ENCODE data around the gene RPS2.
"Not testable (repeated sequence)": the region's sequence is repeated elsewhere in the genome, so short reads cannot be mapped to it uniquely, and the experiment has no call there.

Gene RPS2

GRCh38 chr16:1968146-1968953, 3.7 kb upstream of the RPS2 start:
- in situ Hi-C loops (cut with MboI; ENCODE audit: low sequenced_read_pairs): no loop called here

- in situ Hi-C loops (cut with MboI; ENCODE audit: low sequenced_read_pairs): no loop called here
These were observed 1.8 kb upstream of the RPS2 start, which contains the start of gene RNF151 for GRCh38 chr16:1966460-1966859. Gene RNF151, plus strand, starts transcription at chr16:1966856. Its CDS starts 26 bp downstream, at chr16:1966882.

DNA sequence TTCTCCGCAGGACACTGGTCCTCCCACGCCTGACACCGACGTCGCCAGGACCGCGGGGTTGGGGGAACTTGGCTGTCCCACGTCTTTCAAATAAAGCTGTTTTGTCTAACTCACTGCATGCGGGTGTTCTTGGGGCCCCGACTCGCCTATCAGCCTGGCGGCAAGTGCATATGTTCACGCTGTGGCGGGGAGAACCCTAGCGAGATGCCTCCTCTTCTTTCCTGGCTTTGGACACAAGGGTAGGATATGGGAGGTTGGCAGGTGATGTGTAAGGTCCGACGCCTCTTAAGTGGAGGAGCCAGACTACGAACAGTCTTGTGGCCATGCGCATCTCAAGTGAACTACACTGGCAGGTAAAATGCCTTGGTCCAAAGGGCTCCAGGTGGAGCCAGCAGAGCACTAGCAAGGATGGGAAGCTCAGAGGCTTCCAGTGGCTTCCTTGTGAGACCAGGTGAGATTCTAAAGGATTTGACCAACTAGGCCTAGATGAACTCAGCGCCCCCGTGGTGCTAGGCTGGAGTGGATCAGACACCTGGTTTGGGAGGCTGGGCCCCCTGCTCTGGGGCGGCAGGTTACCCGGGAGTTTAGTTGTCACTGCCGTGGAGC, 873 bp upstream of the RPS2 start:
- in situ Hi-C loops (cut with MboI; ENCODE audit: low sequenced_read_pairs): no loop called here

DNA sequence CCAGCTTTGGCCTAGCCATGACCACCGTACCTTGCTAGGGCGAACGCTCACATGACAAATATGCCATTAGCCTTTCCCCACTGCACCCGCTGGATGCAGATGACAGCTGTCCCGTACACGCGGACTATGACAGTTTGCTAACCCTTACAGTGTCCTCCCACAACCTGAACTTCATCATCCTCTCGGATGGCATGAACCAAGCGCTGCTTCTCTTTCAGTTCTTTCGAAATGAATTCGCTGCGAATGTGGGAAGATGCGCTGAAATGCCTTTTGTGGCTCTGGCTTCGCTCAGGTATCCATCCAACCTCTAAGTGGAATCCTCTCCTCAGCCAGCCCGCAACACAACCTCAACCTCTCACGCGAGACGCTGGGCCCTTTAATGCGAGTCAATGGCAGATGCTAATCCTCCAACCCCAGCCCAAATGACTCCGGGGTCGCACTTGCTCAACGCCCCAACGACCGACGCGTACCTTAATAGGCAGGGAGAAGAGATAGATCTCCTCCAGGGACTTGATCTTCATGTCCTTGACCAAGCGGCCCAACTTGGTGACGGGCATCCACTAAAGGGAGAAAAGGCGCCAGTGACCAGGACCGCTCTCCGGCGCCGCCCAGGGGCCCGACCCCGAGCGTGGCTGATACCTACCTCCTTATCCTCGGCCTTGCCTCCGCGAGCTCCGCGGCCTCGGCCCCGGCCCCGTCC, 670 bp downstream of the RPS2 start:
- in situ Hi-C loops (cut with MboI; ENCODE audit: low sequenced_read_pairs): no loop called here

- in situ Hi-C loops (cut with MboI; ENCODE audit: low sequenced_read_pairs): not testable (repeated sequence)
These were observed 2.2 kb downstream of the RPS2 start for GRCh38 chr16:1962161-1963153.

DNA sequence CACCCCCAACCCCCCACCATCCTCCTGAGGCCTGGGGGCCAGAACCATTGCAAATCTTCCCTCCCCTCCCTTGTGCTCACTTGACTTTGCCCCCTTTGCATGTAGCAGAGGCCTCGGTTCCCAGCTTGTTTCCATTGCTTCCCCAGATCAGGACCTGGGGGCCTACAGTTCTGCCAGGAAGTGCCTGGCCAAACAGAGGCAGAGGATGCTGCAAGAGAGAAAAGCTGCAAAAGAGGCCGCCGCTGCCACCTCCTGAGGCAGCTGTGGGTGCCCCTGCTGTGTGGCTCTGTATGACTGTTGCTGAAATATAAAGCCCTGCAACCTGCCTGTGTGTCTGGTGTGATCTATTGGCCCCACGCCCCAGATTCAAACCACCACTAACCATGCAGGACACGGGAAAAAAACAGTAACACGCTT, 3.0 kb downstream of the RPS2 start:
- in situ Hi-C loops (cut with MboI; ENCODE audit: low sequenced_read_pairs): no loop called here

DNA sequence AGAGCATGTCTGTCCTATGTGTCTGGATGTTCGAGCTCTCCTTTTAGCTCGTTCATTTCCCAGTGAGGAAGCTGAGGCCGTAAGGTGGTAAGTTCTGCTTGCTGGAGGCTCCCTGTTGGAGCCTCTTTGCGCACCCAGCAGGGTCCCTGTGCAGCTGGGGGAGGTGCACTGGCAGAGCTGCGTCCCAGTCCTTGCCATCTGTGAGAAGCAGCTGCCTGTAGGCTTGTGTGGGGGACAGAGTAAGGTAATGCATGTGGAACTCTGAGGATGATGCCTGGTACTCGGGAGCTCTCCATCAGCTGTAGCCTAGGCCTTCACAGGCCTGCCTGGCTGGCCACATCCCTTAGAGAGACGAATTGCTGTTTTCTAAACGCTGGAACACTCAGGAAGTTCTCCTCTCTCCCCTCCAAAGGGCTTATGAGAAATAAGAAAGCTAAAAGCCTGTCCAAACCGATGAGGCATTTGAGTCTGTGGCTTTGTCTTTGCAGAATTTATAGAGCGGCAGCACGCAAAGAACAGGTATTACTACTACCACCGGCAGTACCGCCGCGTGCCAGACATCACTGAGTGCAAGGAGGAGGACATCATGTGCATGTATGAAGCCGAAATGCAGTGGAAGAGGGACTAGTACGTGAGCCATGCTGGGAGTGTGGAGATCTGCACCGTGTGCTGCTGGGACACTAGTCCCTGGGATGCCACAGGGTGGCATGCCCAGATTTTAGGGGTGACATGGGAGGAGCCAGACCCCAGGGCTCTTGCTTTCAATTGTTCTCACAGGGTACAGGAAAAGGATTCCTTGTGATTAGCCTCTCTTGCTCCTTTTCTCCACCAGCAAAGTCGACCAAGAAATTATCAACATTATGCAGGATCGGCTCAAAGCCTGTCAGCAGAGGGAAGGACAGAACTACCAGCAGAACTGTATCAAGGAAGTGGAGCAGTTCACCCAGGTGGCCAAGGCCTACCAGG, 3.7 kb downstream of the RPS2 start:
- in situ Hi-C loops (cut with MboI; ENCODE audit: low sequenced_read_pairs): no loop called here

DNA sequence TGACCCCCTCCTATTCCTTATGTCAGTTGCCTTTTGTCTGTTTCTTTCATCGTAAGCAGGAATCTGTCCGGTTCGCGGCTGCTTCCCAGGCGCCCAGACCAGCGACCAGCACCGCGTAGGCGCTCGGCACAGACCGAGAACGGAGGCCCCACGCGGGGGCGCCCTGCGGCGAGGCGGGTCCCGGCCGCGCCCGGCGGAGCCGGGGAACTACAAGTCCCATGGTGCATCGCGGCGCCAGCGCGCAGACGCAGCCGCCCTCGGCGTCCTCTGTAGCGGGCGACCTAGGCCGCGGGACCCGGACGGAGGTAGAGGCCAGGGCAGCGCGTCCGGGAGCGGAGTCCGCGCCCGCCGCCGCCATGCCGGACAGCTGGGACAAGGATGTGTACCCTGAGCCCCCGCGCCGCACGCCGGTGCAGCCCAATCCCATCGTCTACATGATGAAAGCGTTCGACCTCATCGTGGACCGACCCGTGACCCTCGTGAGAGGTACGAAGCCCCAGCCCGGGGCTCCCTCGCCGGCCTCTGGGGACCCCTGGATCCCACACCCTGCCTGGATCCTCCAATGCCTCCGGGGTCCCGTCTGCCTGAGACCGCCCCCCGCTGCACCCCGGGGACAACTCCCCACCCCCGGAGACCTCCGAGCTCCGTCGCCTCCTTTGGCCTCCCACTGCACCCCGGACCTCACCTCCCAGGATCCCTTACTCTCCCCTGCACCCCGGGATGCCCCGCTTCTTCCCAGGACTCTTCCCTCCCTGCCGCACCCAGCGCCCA, 5.2 kb downstream of the RPS2 start, which contains the start of gene NDUFB10:
Gene NDUFB10 (plus strand): TSS at position 270 of the 771 bp plus-strand sequence. CDS start 87 bp downstream, at position 357.
- in situ Hi-C loops (cut with MboI; ENCODE audit: low sequenced_read_pairs): no loop called here

DNA sequence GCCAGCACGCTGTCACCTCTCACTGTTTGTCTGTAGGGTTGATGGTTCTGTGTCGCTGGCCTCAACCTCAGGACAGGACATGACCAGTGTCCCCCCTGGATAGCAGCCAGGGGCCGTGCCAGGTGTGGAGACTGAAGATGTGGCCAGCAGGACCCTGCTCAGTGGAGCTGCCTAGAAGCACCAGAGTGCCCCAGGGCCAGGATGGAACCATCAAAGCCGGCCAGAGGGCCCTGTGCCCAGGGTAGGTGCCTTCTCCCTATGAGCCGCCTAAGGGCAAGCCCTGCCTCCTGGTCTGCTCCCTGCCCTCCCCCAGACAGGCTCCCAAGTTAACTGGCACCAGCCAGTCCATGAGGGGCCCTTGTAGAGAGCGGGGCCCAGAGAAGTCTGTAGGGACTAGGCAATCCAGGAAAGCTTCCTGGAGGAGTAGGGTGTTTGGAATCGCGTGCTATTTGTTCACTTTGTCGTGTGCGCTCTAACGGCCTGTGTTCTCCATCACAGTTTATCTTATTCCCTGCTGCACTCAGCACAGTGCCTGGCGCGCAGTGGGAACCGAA, 5.8 kb downstream of the RPS2 start:
- in situ Hi-C loops (cut with MboI; ENCODE audit: low sequenced_read_pairs): no loop called here

GRCh38 chr16:1958143-1958491, 6.5 kb downstream of the RPS2 start:
- in situ Hi-C loops (cut with MboI; ENCODE audit: low sequenced_read_pairs): not testable (repeated sequence)

GRCh38 chr16:1957434-1958142, 7.0 kb downstream of the RPS2 start:
- in situ Hi-C loops (cut with MboI; ENCODE audit: low sequenced_read_pairs): not testable (repeated sequence)

GRCh38 chr16:1953734-1954133, 10.9 kb downstream of the RPS2 start:
- in situ Hi-C loops (cut with MboI; ENCODE audit: low sequenced_read_pairs): no loop called here

GRCh38 chr16:1950559-1950958, 14.1 kb downstream of the RPS2 start:
- in situ Hi-C loops (cut with MboI; ENCODE audit: low sequenced_read_pairs): no loop called here

DNA sequence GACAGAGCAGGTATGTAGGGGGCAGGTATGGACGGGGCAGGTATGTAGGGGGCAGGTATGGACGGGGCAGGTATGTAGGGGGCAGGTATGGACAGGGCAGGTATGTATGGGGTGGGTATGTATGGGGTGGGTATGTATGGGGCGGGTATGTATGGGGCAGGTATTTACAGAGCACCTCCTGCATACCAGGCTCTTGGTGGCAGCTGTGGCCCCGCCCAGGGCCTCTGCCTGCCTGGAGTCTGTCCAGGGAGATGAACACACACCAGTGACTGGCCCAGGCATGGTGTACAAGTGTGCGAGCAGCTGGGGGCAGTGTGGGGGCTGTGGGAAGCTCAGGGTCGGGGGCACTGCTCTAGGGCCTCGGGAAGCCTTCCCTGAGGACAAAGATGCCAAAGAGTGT, 14.6 kb downstream of the RPS2 start:
- in situ Hi-C loops (cut with MboI; ENCODE audit: low sequenced_read_pairs): no loop called here

- in situ Hi-C loops (cut with MboI; ENCODE audit: low sequenced_read_pairs): no loop called here
These were observed 15.1 kb downstream of the RPS2 start for GRCh38 chr16:1949507-1949906.

DNA sequence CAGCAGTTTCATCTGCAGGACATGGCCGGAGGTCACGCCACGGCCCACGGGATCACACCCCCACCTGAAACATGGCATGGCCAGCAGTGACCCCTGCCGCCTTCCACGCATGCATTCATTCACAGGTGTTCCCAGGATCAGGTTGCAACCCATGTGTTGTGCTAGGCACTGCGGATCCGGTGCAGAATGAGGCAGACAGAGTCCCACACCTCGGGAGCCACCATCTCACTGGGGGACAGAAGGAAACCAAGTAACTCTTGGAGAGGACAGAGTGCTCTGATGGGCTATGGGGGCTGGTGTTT, 17.3 kb downstream of the RPS2 start:
- in situ Hi-C loops (cut with MboI; ENCODE audit: low sequenced_read_pairs): no loop called here

- in situ Hi-C loops (cut with MboI; ENCODE audit: low sequenced_read_pairs): no loop called here
These were observed 17.9 kb downstream of the RPS2 start for GRCh38 chr16:1946495-1947368.

Data from HL-60/S4 (cell line).